GM23248 (cell line): Measurements from ENCODE around the gene ADAMTSL3.

Source experiments
- EZH2 ChIP-seq: fragments of 200-600 bp; sonication (generic); IDR thresholded peaks from 2 replicates; pipeline ENCODE4 v1.6.1; 2018; ENCODE audit warnings: antibody characterized with exemption, mild to moderate bottlenecking; ENCODE audit not compliant: insufficient read depth, poor library complexity, severe bottlenecking
- EZH2phosphoT487 ChIP-seq: fragments of 200-600 bp; sonication (generic); IDR thresholded peaks from 2 replicates; pipeline ENCODE4 v1.6.1; 2018; ENCODE audit warnings: antibody characterized with exemption, moderate library complexity, mild to moderate bottlenecking, low read depth; ENCODE audit not compliant: insufficient read depth

GRCh38 chr15:83762367-83762766, 108.4 kb downstream of the ADAMTSL3 start:
- TF ChIP-seq EZH2 (no peak), EZH2phosphoT487 (no peak)
